ENCODE data around the gene MUC5B.
A peak's percentile ranks its signal among the peaks of the same experiment; 100 is the strongest.
"Not testable (repeated sequence)": the region's sequence is repeated elsewhere in the genome, so short reads cannot be mapped to it uniquely, and the experiment has no call there.

MUC5B gene

GRCh38 chr11:1202776-1203504 lies 19.9 kb upstream of the MUC5B start:
- DNase-seq (ENCODE audit: low read depth), result peak; percentile 41

- no peak for DNase-seq (ENCODE audit: low read depth)
These were observed 19.2 kb upstream of the MUC5B start for GRCh38 chr11:1203505-1204271.

- DNase-seq (ENCODE audit: low read depth), result no peak
These were observed 18.3 kb upstream of the MUC5B start for GRCh38 chr11:1204381-1205101.

GRCh38 chr11:1205121-1205986 lies 17.5 kb upstream of the MUC5B start:
- DNase-seq (ENCODE audit: low read depth), result no peak

GRCh38 chr11:1205987-1206331 lies 16.9 kb upstream of the MUC5B start:
- DNase-seq (ENCODE audit: low read depth), result no peak

GRCh38 chr11:1206391-1207271 lies 16.2 kb upstream of the MUC5B start:
- no peak for DNase-seq (ENCODE audit: low read depth)

GRCh38 chr11:1207401-1208143 lies 15.3 kb upstream of the MUC5B start:
- no peak for DNase-seq (ENCODE audit: low read depth)

GRCh38 chr11:1208144-1208393 lies 14.8 kb upstream of the MUC5B start:
- no peak for DNase-seq (ENCODE audit: low read depth)

GRCh38 chr11:1208394-1209261 lies 14.2 kb upstream of the MUC5B start:
- no peak for DNase-seq (ENCODE audit: low read depth)

- DNase-seq (ENCODE audit: low read depth), result no peak
These were observed 13.4 kb upstream of the MUC5B start for GRCh38 chr11:1209371-1210057.

- DNase-seq (ENCODE audit: low read depth), result no peak
These were observed 11.0 kb upstream of the MUC5B start for GRCh38 chr11:1211838-1212237.

GRCh38 chr11:1215826-1216225 lies 7.0 kb upstream of the MUC5B start:
- not testable (repeated sequence) for DNase-seq (ENCODE audit: low read depth)

- DNase-seq (ENCODE audit: low read depth), result no peak
These were observed 5.7 kb upstream of the MUC5B start for GRCh38 chr11:1217151-1217550.

- no peak for DNase-seq (ENCODE audit: low read depth)
These were observed 4.5 kb upstream of the MUC5B start for GRCh38 chr11:1218256-1218787.

- DNase-seq (ENCODE audit: low read depth), result no peak
These were observed 3.9 kb upstream of the MUC5B start for GRCh38 chr11:1218788-1219445.

- no peak for DNase-seq (ENCODE audit: low read depth)
These were observed 3.4 kb upstream of the MUC5B start for GRCh38 chr11:1219446-1219833.

- DNase-seq (ENCODE audit: low read depth), result no peak
These were observed 2.7 kb upstream of the MUC5B start for GRCh38 chr11:1219834-1220815.
